K562 (cell line): ENCODE results near the gene PCNX2. TPM values are rescaled to one million over a fixed set of nuclear protein-coding genes. Genes with fewer than 3 reads are reported as not detected.

Experiments used
- ARID2 ChIP-seq: fragments of 450-650 bp; IDR thresholded peaks from 2 replicates; pipeline ENCODE4 v1.6.1; 2017; ENCODE audit warnings: antibody characterized with exemption, mild to moderate bottlenecking
- HOMEZ ChIP-seq: fragments of 250-450 bp; sonication (Bioruptor Pico); IDR thresholded peaks from 2 replicates; pipeline ENCODE4 v1.4.0; 2020; ENCODE audit warnings: mild to moderate bottlenecking, moderate library complexity
- KAT2B ChIP-seq: IDR thresholded peaks from one replicate; pipeline ENCODE4 v1.6.1; 2012; ENCODE audit warnings: low read depth, mild to moderate bottlenecking, control low read depth, inconsistent platforms, low read length, moderate library complexity
- LEF1 ChIP-seq: fragments of 450-650 bp; IDR thresholded peaks from 2 replicates; pipeline ENCODE4 v1.6.1; 2016; ENCODE audit warnings: mild to moderate bottlenecking
- MAFF ChIP-seq: IDR thresholded peaks from 2 replicates; pipeline ENCODE4 v1.6.1; 2012; ENCODE audit warnings: low read length, improper control_type of control experiment
- MEF2D ChIP-seq: conservative IDR thresholded peaks from 2 replicates; pipeline ENCODE4 v1.6.1; 2016; ENCODE audit warnings: low read depth, missing genetic modification characterization, missing compliant biosample characterization
- MGA ChIP-seq: fragments of 450-650 bp; IDR thresholded peaks from 2 replicates; pipeline ENCODE4 v1.6.1; 2016; ENCODE audit warnings: mild to moderate bottlenecking, moderate library complexity
- NFXL1 ChIP-seq: fragments of 450-650 bp; formaldehyde crosslinking; IDR thresholded peaks from 2 replicates; pipeline ENCODE4 v1.4.0; 2021; ENCODE audit warnings: mild to moderate bottlenecking
- PATZ1 ChIP-seq: fragments of 250-450 bp; sonication (Bioruptor Pico); IDR thresholded peaks from 2 replicates; pipeline ENCODE4 v1.5.0; 2020; ENCODE audit warnings: mild to moderate bottlenecking, borderline replicate concordance
- RBFOX2 ChIP-seq: fragments of 200-400 bp; formaldehyde crosslinking; IDR thresholded peaks from 2 replicates; pipeline ENCODE4 v1.6.1; 2017; ENCODE audit warnings: low read depth, mild to moderate bottlenecking, low read length, moderate library complexity
- RFX7 ChIP-seq: fragments of 250-450 bp; sonication (Bioruptor Pico); IDR thresholded peaks from 2 replicates; pipeline ENCODE4 v1.5.1; 2021; ENCODE audit warnings: mild to moderate bottlenecking
- SRSF3 ChIP-seq: fragments of 200-400 bp; formaldehyde crosslinking; IDR thresholded peaks from 2 replicates; pipeline ENCODE4 v1.6.1; 2016; ENCODE audit warnings: mild to moderate bottlenecking, low read length, moderate library complexity; ENCODE audit not compliant: insufficient read depth
- polyA plus RNA-seq, 8 experiments: library from polyadenylated mRNA; depleted of rRNA in 4 of 8; stranded (reverse) in 5 of 8; unstranded in 3 of 8; fragments of >200 nt; fragmentation: Nextera tagmentation in 2 of 8; fragmentation: Illumina TruSeq in 1 of 8; extraction: Ambion mirVana in 2 of 8; extraction: Trizol in 1 of 8; gene quantifications; 2 replicates each; pipeline versions ENCODE4 v1.2.1 to v1.2.3, GENCODE V29; 2011 to 2014; ENCODE audit warnings: inconsistent platforms in 1 of 8, missing spikeins in 1 of 8
- total RNA-seq, 7 experiments: library from RNA; depleted of rRNA in 6 of 7; stranded (reverse); fragments of >200 nt in 6 of 7; fragmentation: Illumina TruSeq in 2 of 7; extraction: Trizol in 2 of 7; gene quantifications; 2 replicates each; pipeline versions ENCODE4 v1.2.1 to v1.2.3, GENCODE V29; 2011 to 2021; ENCODE audit warnings: low replicate concordance in 1 of 7

Gene PCNX2
- total and polyA plus RNA-seq, 9 of the 15 experiments (the other 6 are each of a cell fraction or from before 2014, with no cell fraction given) = 0.07 to 0.33 TPM; not detected in 7

- TF ChIP-seq KAT2B (no peak), MEF2D (tag) (no peak), MAFF (no peak), SRSF3 (no peak), NFXL1 (CRISPR knock-in tag) (no peak), MGA (peak; percentile 40), PATZ1 (CRISPR knock-in tag) (0 out of 2 replicates have a peak, but pooled peaks have one; percentile 27), RBFOX2 (peak; percentile 85), HOMEZ (CRISPR knock-in tag) (no peak), RFX7 (CRISPR knock-in tag) (no peak), ARID2 (no peak), LEF1 (no peak)
Measured at GRCh38 chr1:232950197-232951176, 345.0 kb downstream of the PCNX2 start, which contains the start of gene NTPCR (continued).
